MM.1S (cell line): Measurements from ENCODE around the gene SH3BP1.

Source experiments
- DNase-seq: peaks from one replicate; pipeline ENCODE4 v3.0.0-alpha.2; 2015
- H2AFZ ChIP-seq: fragments of 300-600 bp; sonication (generic); 2 replicates; pipeline ENCODE4 v1.6.0; 2016; ENCODE audit warnings: antibody characterized with exemption, low read length
- H3F3A ChIP-seq: fragments of 300-600 bp; sonication (generic); 2 replicates; pipeline ENCODE4 v1.6.1; 2016; ENCODE audit warnings: mild to moderate bottlenecking, antibody characterized with exemption, low read length, moderate library complexity, mixed read lengths; ENCODE audit not compliant: insufficient read depth
- H3K27ac ChIP-seq: fragments of 300-600 bp; sonication (generic); 2 replicates; pipeline ENCODE4 v1.5.1; 2016; ENCODE audit warnings: mild to moderate bottlenecking, low read length
- H3K27me3 ChIP-seq: fragments of 300-600 bp; sonication (generic); replicated peaks from 2 replicates; pipeline ENCODE4 v1.6.0; 2016; ENCODE audit warnings: low read length; ENCODE audit not compliant: insufficient read depth
- H3K36me3 ChIP-seq: fragments of 300-600 bp; sonication (generic); replicated peaks from 2 replicates; pipeline ENCODE4 v1.6.1; 2016; ENCODE audit warnings: mild to moderate bottlenecking, low read length, mixed read lengths; ENCODE audit not compliant: insufficient read depth
- H3K4me1 ChIP-seq: fragments of 300-600 bp; sonication (generic); 2 replicates; pipeline ENCODE4 v1.6.1; 2016; ENCODE audit warnings: low read length, mixed read lengths
- H3K4me2 ChIP-seq: fragments of 300-600 bp; sonication (generic); 2 replicates; pipeline ENCODE4 v1.6.0; 2016; ENCODE audit warnings: low read depth, low read length
- H3K4me3 ChIP-seq: fragments of 300-600 bp; sonication (generic); 2 replicates; pipeline ENCODE4 v1.5.1; 2016; ENCODE audit warnings: low read length, mixed read lengths
- H3K79me2 ChIP-seq: fragments of 300-600 bp; sonication (generic); 2 replicates; pipeline ENCODE4 v1.6.1; 2016; ENCODE audit warnings: mixed run types, low read length, mixed read lengths
- H3K9ac ChIP-seq: fragments of 300-600 bp; sonication (generic); 2 replicates; pipeline ENCODE4 v1.6.1; 2016; ENCODE audit warnings: low read length, mixed read lengths
- H3K9me2 ChIP-seq: fragments of 300-600 bp; sonication (generic); replicated peaks from 2 replicates; pipeline ENCODE4 v1.6.1; 2016; ENCODE audit warnings: mild to moderate bottlenecking, low read length, mixed read lengths; ENCODE audit not compliant: insufficient read depth
- H3K9me3 ChIP-seq: fragments of 300-600 bp; sonication (generic); replicated peaks from 2 replicates; pipeline ENCODE4 v1.6.1; 2016; ENCODE audit warnings: mild to moderate bottlenecking, low read length, mixed read lengths; ENCODE audit not compliant: insufficient read depth
- H4K20me1 ChIP-seq: fragments of 300-600 bp; sonication (generic); 2 replicates; pipeline ENCODE4 v1.6.1; 2016; ENCODE audit warnings: mild to moderate bottlenecking, low read length, moderate library complexity, mixed read lengths; ENCODE audit not compliant: insufficient read depth
- CTCF ChIP-seq: fragments of 300-600 bp; sonication (generic); IDR thresholded peaks from 2 replicates; pipeline ENCODE4 v1.5.1; 2016; ENCODE audit warnings: antibody characterized with exemption, low read length, mixed read lengths
- EZH2 ChIP-seq: fragments of 300-600 bp; sonication (generic); optimal IDR thresholded peaks from 2 replicates; pipeline ENCODE3; 2017; ENCODE audit warnings: low read depth, mild to moderate bottlenecking, antibody characterized with exemption, low read length, mixed read lengths
- EZH2phosphoT487 ChIP-seq: fragments of 300-600 bp; sonication (generic); IDR thresholded peaks from 2 replicates; pipeline ENCODE4 v1.6.1; 2018; ENCODE audit warnings: antibody characterized with exemption, low read length

Gene SH3BP1

DNA sequence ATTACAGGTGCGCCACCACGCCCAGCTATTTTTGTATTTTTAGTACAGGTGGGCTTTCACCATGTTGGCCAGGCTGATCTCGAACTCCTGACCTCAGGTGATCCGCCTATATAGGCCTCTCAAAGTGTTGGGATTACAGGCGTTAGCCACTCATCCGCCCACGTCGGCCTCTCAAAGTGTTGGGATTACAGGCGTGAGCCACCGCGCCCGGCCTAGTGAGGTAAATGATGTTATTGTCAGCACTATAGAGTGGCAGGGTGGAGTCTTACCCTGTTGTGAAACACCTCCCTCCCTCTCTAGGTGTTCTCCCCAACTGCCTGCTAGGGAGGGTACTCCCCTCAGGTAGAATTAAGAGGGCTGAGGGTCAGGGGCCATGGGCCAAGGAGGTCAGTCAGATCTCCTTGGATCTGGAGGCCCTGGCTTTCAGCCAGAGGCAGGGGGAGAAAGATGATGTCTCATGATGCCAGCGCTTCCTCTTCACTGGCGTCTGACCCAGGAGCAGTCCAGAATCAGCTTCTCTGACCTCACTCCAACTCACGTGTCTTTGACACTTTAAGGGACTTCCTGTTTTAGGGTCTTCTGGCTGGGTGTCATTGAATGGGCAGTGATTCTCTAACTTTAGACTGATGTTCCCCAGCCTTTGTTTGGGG is 28.9 kb upstream of the SH3BP1 start:
- peaks cover 37% of the 10 kb centered on the region for H3K79me2 ChIP-seq
- H3K4me3 ChIP-seq = no peak overlapping the region
- TF ChIP-seq CTCF (no peak), EZH2 (no peak), EZH2phosphoT487 (no peak)
- peaks cover 17% of the 10 kb centered on the region for H3F3A ChIP-seq
- DNase-seq = no peak
- no peaks in the 10 kb centered on the region for H4K20me1 ChIP-seq
- H3K27ac ChIP-seq = no peak overlapping the region
- H3K36me3 ChIP-seq = no peaks in the 10 kb centered on the region
- 0 out of 2 replicates have a peak, but pooled peaks cover 3% of the 10 kb centered on the region for H3K27me3 ChIP-seq
- peak overlapping the region; percentile 99; the same call in 1 of the 2 replicates for H3K4me2 ChIP-seq
- H3K4me1 ChIP-seq = peaks cover 7% of the 10 kb centered on the region; the same call in 1 of the 2 replicates
- no peak overlapping the region for H3K9ac ChIP-seq
- H3K9me2 ChIP-seq = no peaks in the 10 kb centered on the region
- H2AFZ ChIP-seq = no peak overlapping the region
- no peaks in the 10 kb centered on the region for H3K9me3 ChIP-seq

DNA sequence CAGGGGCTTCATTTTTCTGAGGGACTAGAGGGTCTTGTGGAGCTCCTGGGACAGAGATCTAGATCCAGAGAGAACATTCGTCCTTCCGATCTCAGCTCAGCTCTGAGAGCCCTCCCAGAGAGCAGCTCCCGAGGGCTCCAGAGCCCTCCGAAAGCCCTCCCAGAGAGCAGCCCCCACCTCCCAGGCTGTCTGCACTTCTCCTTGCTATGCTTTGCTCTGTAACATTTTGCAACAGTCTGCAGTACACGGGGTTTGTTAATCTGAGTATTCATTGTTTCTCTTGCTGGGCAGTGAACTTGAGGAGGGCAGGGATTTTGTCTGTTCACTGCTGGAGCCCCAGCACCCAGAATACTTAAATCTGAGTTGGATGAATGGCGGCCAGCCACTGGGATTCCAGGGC is 28.3 kb upstream of the SH3BP1 start:
- H3K4me3 ChIP-seq = no peak overlapping the region
- H3K9me2 ChIP-seq = no peaks in the 10 kb centered on the region
- H3F3A ChIP-seq = peaks cover 17% of the 10 kb centered on the region
- DNase-seq = no peak
- no peaks in the 10 kb centered on the region for H3K9me3 ChIP-seq
- no peak overlapping the region for H3K27ac ChIP-seq
- H3K9ac ChIP-seq = no peak overlapping the region
- peaks cover 7% of the 10 kb centered on the region; the same call in 1 of the 2 replicates for H3K4me1 ChIP-seq
- H3K27me3 ChIP-seq = no peaks in the 10 kb centered on the region
- H3K4me2 ChIP-seq = no peak overlapping the region
- H3K79me2 ChIP-seq = peaks cover 37% of the 10 kb centered on the region
- no peaks in the 10 kb centered on the region for H3K36me3 ChIP-seq
- no peaks in the 10 kb centered on the region for H4K20me1 ChIP-seq
- H2AFZ ChIP-seq = no peak overlapping the region
- TF ChIP-seq CTCF = no peak
- no peak for TF ChIP-seq EZH2
- no peak for TF ChIP-seq EZH2phosphoT487

- Histone ChIP-seq H3K27me3 (no peaks in the 10 kb centered on the region), H3K36me3 (no peaks in the 10 kb centered on the region), H2AFZ (no peak overlapping the region), H3K79me2 (peaks cover 10% of the 10 kb centered on the region), H3K4me2 (no peak overlapping the region), H3K9me2 (no peaks in the 10 kb centered on the region), H3K27ac (no peak overlapping the region), H3K4me3 (no peak overlapping the region), H3K9me3 (no peaks in the 10 kb centered on the region), H3F3A (no peaks in the 10 kb centered on the region), H3K9ac (no peak overlapping the region), H3K4me1 (no peaks in the 10 kb centered on the region), H4K20me1 (no peaks in the 10 kb centered on the region)
- TF ChIP-seq EZH2 (no peak), EZH2phosphoT487 (no peak), CTCF (no peak)
- no peak for DNase-seq
These were observed 23.0 kb upstream of the SH3BP1 start for GRCh38 chr22:37616201-37617083.
